Stimulated activated CD4-positive, alpha-beta T cell treated with anti-CD3 and anti-CD28 coated beads, Interleukin-15, amount 100 ng/mL, for 48 hours (primary cell): Measurements from ENCODE around the gene CHAC2.

Experiments used
- DNase-seq, 2 donors: peaks; one replicate each; pipeline ENCODE4 v3.0.0-alpha.2; 2020; ENCODE audit warnings: low read depth in 2 of 2

CHAC2 gene

GRCh38 chr2:53778536-53779162 is 11.0 kb downstream of the CHAC2 start:
- no peak for DNase-seq

DNA sequence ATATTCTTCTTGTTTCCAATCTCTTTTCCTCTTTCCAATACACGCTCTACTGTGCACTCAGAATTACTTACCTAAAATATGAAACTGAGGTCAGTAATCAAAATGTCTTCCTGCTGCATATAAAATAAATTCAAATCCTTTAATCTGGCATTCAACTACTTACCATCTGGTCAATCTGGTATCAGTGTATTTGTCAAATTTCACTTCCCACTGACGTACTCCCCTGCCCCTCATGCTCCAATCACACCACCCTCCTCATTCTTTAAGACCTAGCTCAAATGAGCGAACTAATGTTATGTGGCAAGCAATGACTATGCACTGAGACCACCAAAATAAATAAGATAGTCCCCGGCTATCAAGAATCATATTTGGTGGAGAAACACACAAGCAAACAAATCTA is 12.5 kb downstream of the CHAC2 start:
- no peak for DNase-seq

- DNase-seq = no peak
Measured at GRCh38 chr2:53782676-53783075, 15.1 kb downstream of the CHAC2 start.

GRCh38 chr2:53784436-53784835 is 16.8 kb downstream of the CHAC2 start:
- no peak for DNase-seq

GRCh38 chr2:53785366-53785765 is 17.8 kb downstream of the CHAC2 start:
- no peak for DNase-seq

- peak in 1 of 2 donors; percentile 18 for DNase-seq
Measured at GRCh38 chr2:53786352-53786704, 18.7 kb downstream of the CHAC2 start.

DNA sequence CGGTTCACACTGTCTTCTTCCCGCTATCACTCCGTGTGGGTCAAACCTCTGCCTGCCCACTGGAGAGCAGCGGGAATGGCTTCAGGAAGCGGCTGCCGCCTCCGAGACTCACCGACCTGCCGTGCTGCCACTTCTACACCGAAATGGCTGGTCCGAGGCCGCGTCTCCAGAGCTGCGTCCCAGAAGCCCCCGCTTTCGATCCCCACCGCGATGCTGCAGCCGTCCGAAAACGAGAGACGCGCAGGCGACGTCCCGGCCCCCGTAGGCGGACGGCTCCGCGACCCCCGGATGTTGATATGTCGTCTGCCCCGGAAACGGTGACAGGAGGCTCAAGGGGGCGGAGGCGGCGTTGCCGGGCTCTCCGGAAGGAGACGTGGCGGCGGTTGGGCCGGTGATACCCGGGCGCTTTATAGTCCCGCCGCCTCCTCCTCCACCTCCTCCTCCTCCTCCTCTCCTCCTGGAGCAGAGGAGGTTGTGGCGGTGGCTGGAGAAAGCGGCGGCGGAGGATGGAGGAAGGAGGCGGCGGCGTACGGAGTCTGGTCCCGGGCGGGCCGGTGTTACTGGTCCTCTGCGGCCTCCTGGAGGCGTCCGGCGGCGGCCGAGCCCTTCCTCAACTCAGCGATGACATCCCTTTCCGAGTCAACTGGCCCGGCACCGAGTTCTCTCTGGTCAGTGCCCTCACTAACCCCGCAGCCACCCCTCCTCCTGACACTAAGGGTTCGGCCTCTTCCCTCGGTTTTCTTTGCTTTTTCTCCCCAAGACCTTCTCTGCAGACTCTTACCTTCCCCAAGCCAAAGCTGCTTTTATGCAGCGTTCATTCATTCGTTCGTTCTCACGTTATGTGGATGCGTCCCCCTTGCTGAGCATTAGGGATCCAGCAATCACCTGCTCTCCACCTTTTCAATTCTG is 19.4 kb downstream of the CHAC2 start, which contains the start of the genes ASB3 and ERLEC1:
TSS of gene ASB3 (minus strand) at position 249 of the 909 bp plus-strand sequence. CDS start 21,381 bp downstream, outside the sequence.
TSS of gene ERLEC1 (plus strand) at position 340 of the 909 bp plus-strand sequence. CDS start at position 507, 167 bp downstream.
- DNase-seq = peak; percentile 77 to 81

DNA sequence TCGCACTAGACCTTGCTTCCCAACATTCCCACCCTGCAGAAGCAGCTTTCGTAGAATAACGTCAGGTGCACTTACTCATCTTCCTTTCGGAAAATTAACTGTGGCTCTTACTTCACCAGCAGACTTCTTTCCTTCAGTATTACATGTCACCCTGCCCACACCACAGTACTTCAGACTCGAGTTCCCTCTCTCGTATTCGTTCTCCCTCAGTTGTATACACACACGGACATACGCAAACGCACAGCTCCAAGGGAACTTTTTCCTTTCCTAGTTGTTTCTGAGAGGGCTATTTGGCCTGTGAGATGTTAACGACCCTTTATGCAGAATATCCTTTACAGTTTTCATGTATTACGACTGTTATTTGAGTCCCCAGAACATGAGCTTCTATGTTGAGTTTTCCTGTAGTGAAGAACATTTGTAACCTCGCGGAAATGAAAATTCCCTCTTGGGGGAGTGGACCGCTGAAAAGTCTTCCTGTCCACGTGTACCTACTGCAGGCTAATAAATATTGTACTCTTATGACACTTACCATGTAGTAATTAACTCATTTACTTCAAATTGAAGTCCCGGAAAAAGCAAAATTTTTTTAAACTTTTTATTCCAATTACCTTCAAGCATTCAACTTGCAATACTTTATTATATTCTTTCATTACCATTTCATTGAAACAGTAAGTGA is 20.1 kb downstream of the CHAC2 start:
- DNase-seq = no peak

DNA sequence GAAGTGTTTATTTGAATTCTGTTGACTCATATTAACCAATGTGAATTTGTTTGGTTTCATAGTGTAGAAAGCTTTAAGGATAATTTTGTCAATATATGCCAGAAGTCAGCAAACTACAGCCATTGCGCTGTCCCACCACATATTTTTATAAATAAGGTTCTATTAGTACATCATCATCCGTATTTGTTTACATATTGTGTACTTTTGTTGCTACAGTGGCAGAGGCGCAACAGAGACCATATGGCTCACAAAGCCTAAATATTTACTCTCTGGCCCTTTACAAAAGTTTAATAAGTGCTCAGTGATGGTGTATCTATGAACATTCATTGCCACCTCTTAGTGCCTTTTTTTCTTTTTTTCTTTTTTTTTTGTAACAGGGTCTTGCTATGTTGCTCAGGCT is 25.7 kb downstream of the CHAC2 start:
- DNase-seq = no peak

- DNase-seq = no peak
Measured at GRCh38 chr2:53793821-53794220, 26.2 kb downstream of the CHAC2 start.

DNA sequence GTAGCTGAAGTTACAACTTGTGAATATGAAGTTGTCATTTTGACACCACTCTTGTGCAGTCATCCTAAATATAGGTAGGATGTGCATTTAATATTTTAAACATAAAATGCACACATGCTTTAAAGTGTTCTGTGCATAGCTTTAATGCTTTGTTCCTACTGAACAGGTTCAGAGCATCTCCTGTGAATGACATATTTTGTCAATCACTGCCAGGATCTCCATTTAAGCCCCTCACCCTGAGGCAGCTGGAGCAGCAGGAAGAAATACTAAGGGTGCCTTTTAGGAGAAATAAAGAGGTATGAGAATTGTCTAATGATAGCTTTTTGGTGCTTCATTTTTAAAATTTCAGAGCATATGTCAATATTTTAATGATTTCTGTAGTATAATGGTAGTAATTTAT is 33.9 kb downstream of the CHAC2 start:
- DNase-seq = no peak

DNA sequence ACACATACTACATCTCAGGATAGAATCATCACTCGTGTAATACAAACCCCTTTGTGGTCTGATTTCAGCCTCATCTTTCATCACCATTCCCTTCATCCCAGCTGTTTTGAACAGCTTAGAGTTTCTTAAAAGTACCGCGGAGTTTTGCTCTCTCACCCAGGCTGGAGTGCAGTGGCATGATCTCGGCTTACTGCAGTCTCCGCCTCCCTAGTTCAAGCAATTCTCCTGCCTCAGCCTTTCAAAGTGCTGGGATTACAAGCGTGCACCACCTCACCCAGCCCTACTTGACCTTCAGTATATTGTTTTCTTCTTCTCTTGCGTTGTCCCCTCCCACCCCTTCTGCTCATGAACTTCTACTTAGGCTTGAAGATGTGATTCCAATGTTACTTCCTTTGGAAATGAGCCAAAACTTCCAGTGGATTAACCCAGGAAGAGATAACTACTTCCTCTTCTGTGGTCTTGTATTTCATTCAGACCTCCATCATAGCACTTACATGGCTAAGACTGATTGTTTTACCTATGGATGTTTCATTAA is 35.1 kb downstream of the CHAC2 start:
- no peak for DNase-seq

DNA sequence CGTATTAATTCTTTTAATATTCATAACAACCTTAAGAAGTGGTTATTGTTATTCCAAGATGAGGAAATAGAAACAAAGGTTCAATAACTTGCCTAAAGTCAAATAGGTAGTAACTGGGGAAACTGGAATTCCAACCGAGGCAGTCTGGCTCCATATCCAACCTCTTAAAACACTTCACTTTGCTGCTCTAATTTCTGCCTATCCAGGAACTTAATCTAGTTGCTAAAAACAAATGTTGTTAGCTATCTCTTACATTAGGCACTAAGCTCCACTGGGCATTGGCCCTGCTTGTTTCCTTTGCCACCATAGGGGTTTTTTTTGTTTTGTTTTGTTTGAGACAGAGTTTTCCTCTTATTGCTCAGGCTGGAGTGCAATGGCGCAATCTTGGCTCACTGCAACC is 44.0 kb downstream of the CHAC2 start:
- DNase-seq = no peak

DNA sequence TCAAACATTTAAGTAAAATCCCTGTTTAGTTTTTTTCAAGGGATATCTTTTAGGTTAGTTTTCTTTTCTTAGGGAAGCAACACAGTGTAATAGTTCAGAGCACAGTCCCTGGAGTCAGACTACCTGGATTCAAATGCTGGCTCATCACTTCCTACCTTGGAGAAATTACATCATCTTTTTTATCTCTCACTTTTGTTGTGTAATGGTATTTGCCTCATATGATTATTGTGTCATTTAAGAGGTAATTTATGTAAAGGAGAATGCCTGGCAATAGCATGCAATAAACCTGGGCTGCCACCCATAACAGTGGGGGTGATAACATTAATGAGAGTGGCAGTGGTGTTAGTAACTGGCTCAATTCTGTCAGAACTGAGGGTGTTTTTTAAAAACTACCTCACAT is 45.5 kb downstream of the CHAC2 start:
- DNase-seq = no peak

GRCh38 chr2:53818854-53819435 is 51.3 kb downstream of the CHAC2 start:
- no peak for DNase-seq

GRCh38 chr2:53819634-53820033 is 52.0 kb downstream of the CHAC2 start:
- no peak for DNase-seq

DNA sequence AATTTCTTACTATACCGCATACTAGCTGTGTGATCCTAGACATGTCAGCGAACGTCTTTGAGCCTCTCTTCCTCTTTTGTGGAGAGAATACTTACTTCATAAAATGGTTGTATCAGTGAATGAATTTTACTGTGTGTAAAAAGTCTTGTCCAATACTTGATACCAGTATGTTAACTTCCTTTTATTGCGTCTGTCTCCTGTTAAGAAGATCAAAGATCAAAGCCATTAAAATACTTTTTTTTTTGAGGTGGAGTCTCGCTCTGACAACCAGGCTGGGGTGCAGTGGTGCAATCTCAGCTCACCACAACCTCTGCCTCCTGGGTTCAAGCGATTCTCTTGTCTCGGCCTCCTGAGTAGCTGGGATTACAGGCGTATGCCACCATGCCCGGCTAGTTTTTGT is 52.4 kb downstream of the CHAC2 start:
- DNase-seq = no peak

GRCh38 chr2:53820711-53821110 is 53.1 kb downstream of the CHAC2 start:
- DNase-seq = no peak

DNA sequence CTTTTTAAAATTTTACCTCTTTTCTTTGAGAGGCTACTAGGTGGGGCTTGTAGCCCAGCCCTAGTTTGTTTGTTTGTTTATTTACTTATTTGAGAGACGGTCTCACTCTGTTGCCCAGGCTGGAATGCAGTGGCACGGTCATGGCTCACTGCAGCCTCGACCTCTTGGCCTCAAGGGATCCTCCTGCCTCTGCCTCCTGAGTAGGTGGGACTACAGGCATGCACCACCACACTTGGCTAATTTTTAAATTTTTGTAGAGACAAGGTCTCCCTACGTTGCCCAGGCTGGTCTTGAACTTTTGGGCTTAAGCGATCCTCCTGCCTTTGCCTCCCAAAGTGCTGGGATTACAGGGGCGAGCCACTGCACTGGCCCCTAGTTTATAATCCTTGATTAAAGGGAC is 54.2 kb downstream of the CHAC2 start:
- no peak for DNase-seq

DNA sequence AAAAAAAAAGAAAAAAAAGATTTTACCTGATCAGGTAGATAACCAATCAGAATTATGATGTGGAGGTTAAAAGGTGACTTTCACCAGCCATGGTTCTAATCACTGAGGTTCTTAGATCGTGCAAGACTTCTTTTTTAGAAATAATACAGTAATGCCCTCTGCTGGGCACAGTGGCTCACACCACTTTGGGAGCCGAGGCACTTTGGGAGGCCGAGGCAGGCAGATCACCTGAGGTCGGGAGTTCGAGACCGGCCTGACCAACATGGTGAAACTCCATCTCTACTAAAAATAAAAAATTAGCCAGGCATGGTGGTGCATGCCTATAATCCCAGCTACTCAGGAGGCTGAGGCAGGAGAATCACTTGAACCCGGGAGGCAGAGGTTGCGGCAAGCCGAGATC is 56.0 kb downstream of the CHAC2 start:
- DNase-seq = peak in 1 of 2 donors; percentile 5
